Loucy (cell line): Measurements from ENCODE around the gene SYT9.

Experiments used
- CTCF ChIP-seq: fragments of 200-600 bp; sonication (generic); conservative IDR thresholded peaks from 2 replicates; pipeline ENCODE4 v1.5.1; 2014; ENCODE audit warnings: mild to moderate bottlenecking, antibody characterized with exemption, low read length
- EZH2phosphoT487 ChIP-seq: fragments of 200-600 bp; IDR thresholded peaks from 2 replicates; pipeline ENCODE4 v1.6.1; 2018; ENCODE audit warnings: antibody characterized with exemption, mild to moderate bottlenecking, moderate library complexity, borderline replicate concordance

GRCh38 chr11:7498193-7498592 lies 246.5 kb downstream of the SYT9 start:
- no peak for TF ChIP-seq CTCF
- TF ChIP-seq EZH2phosphoT487 = no peak
